DMS153 treated with DMSO at 0.1 percent for 48 hours (cell line): ENCODE measurements around the gene RMND1.
"Not testable (repeated sequence)": the region's sequence is repeated elsewhere in the genome, so short reads cannot be mapped to it uniquely, and the experiment has no call there.

Experiments used
- DNase-seq: peaks from one replicate; lab custom pipeline; 2025; ENCODE audit not compliant: unreplicated experiment; lab: John Stamatoyannopoulos, UW

RMND1 gene

GRCh38 chr6:151387175-151387970 lies 64.6 kb downstream of the RMND1 start:
- DNase-seq: no peak

- DNase-seq: no peak
These were observed 66.7 kb downstream of the RMND1 start for GRCh38 chr6:151385177-151385576.

- DNase-seq: no peak
These were observed 67.8 kb downstream of the RMND1 start for GRCh38 chr6:151384151-151384550.

GRCh38 chr6:151382631-151383030 lies 69.3 kb downstream of the RMND1 start:
- DNase-seq: not testable (repeated sequence)

GRCh38 chr6:151381722-151382121 lies 70.2 kb downstream of the RMND1 start:
- no peak for DNase-seq

- DNase-seq: no peak
These were observed 71.1 kb downstream of the RMND1 start for GRCh38 chr6:151380848-151381205.

- DNase-seq: no peak
These were observed 71.7 kb downstream of the RMND1 start for GRCh38 chr6:151379933-151380847.

GRCh38 chr6:151377095-151377494 lies 74.8 kb downstream of the RMND1 start:
- DNase-seq: no peak

GRCh38 chr6:151376440-151376839 lies 75.5 kb downstream of the RMND1 start:
- DNase-seq: no peak

GRCh38 chr6:151375833-151376232 lies 76.1 kb downstream of the RMND1 start:
- DNase-seq: no peak

GRCh38 chr6:151374036-151374683 lies 77.8 kb downstream of the RMND1 start:
- DNase-seq: no peak

GRCh38 chr6:151372164-151372563 lies 79.8 kb downstream of the RMND1 start:
- no peak for DNase-seq

- no peak for DNase-seq
These were observed 81.3 kb downstream of the RMND1 start for GRCh38 chr6:151370509-151371078.

- DNase-seq: no peak
These were observed 86.7 kb downstream of the RMND1 start for GRCh38 chr6:151365233-151365632.

GRCh38 chr6:151359486-151359885 lies 92.4 kb downstream of the RMND1 start:
- DNase-seq: no peak

- DNase-seq: no peak
These were observed 93.5 kb downstream of the RMND1 start for GRCh38 chr6:151358475-151358874.

- DNase-seq: no peak
These were observed 94.0 kb downstream of the RMND1 start for GRCh38 chr6:151357758-151358436.

- not testable (repeated sequence) for DNase-seq
These were observed 94.9 kb downstream of the RMND1 start for GRCh38 chr6:151356983-151357382.
